Naive thymus-derived CD8-positive, alpha-beta T cell (primary cell): ENCODE results near the gene COLGALT1. TPM values are rescaled to one million over a fixed set of nuclear protein-coding genes. Genes with fewer than 3 reads are reported as not detected.
"Not testable (repeated sequence)": the region's sequence is repeated elsewhere in the genome, so short reads cannot be mapped to it uniquely, and the experiment has no call there.

Source experiments
- ATAC-seq, 2 donors: fragments of 150-1000 bp; cut with Tn5 transposase in 1 of 2; sonication (Bioruptor Pico), chemical (Tn5 transposase) in 1 of 2; 1 replicate in 1 of 2; 2 replicates in 1 of 2; pipeline ENCODE4 v1.10.0; 2021; ENCODE audit warnings: mild to moderate bottlenecking in 2 of 2, moderate library complexity in 2 of 2
- POLR2A ChIA-PET: fragments of 350-600 bp; sonication (Branson Sonifier 250); formaldehyde crosslinking; loops from one replicate; lab custom pipeline; 2021; ENCODE audit warnings: antibody characterized with exemption; lab: Charles Lee
- DNase-seq, 10 donors: peaks; one replicate each; pipeline versions ENCODE4 v3.0.0 to v3.0.0-alpha.2; 2020 to 2022
- H3K27ac Mint-ChIP-seq, 10 donors: one replicate each; pipeline ENCODE4 v1.8.0; 2020 to 2022; ENCODE audit warnings: mild to moderate bottlenecking in 10 of 10, mixed read lengths in 10 of 10, moderate library complexity in 4 of 10, inconsistent platforms in 1 of 10
- H3K27me3 Mint-ChIP-seq, 5 donors: one replicate each; pipeline ENCODE4 v1.8.0; 2021 to 2022; ENCODE audit warnings: mixed read lengths in 5 of 5
- H3K36me3 Mint-ChIP-seq, 3 donors: one replicate each; pipeline ENCODE4 v1.8.0; 2020 to 2022; ENCODE audit warnings: mixed read lengths in 3 of 3, mild to moderate bottlenecking in 2 of 3, inconsistent platforms in 1 of 3
- H3K4me1 Mint-ChIP-seq, 4 donors: one replicate each; pipeline ENCODE4 v1.8.0; 2021 to 2022; ENCODE audit warnings: mixed read lengths in 4 of 4
- H3K4me3 Mint-ChIP-seq, 10 donors: one replicate each; pipeline ENCODE4 v1.8.0; 2020 to 2022; ENCODE audit warnings: mild to moderate bottlenecking in 10 of 10, mixed read lengths in 10 of 10, moderate library complexity in 6 of 10, inconsistent platforms in 1 of 10
- H3K9me3 Mint-ChIP-seq, 9 donors: one replicate each; pipeline ENCODE4 v1.8.0; 2020 to 2022; ENCODE audit warnings: mixed read lengths in 9 of 9, mild to moderate bottlenecking in 3 of 9, inconsistent platforms in 1 of 9, moderate library complexity in 1 of 9
- polyA plus RNA-seq, 3 donors: library from polyadenylated mRNA; unstranded; fragments of 300-500 nt; fragmentation: Illumina TruSeq; gene quantifications; one replicate each; pipeline ENCODE4 v1.2.3, GENCODE V29; 2021
- total RNA-seq, 8 experiments: library from RNA in 2 of 8; stranded (reverse) in 2 of 8; gene quantifications; one replicate each; pipeline ENCODE4 v1.2.3 and lab custom pipeline; 2021 to 2026

The COLGALT1 gene
- total and polyA plus RNA-seq, 5 experiments from 2014 or later = 15.6 to 64.6 (median 25.8) TPM

DNA sequence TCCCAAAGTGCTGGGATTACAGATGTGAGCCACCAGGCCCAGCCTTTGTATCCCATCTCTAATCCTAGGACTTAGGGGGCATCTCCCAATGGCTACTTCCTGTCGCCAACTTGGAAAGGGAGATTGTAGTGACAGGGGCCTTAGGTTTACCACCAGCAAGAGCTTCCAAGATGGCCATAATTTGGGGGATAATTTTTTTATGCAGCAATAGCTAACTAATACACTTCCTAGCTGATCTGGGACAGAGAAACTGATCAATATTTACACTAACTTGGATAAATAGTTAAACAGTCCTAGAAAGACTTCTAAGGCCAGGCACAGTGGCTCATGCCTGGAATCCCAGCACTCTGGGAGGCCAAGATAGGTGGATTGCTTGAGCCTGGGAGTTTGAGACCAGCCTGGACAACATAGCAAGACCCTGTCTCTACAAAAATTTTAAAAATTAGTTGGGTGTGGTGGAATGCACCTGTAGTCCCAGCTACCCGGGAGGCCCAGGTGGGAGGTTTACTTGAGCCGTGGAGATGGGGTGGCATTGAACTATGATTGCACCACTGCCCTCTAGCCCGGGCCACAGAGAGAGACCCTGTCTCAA, 5.3 kb upstream of the COLGALT1 start:
- POLR2A ChIA-PET = interaction anchor here (1.7 kb wide), 1 partner anchor 38 kb away, joined by 6 read pairs; no protein-coding TSS in a partner anchor
- Mint-ChIP-seq H3K36me3 (no peaks in the 10 kb centered on the region), H3K4me3 (no peak overlapping the region), H3K9me3 (no peaks in the 10 kb centered on the region), H3K27ac (no peak overlapping the region), H3K27me3 (no peaks in the 10 kb centered on the region), H3K4me1 (peaks cover 0 to 4% (median 3%) of the 10 kb centered on the region in 4 donors)
- no peak for DNase-seq
- ATAC-seq = no peak

DNA sequence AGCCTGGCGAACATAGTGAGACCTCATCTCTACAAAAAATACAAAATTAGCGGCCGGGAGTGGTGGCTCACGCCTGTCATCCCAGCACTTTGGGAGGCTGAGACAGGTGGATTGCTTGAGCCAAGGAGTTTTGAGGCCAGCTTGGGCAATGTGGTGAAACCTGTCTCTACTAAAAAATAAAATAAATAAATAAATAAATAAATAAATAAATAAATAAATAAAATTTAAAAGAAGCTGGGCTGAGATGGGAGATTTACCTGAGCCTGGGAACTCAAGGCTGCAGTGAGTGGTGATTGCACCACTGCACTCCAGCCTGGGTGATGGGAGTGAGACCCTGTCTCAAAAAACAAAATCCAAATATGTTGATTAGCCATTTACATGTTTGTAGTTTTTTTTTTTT, 2.7 kb upstream of the COLGALT1 start:
- peaks cover 0 to 19% (median 14%) of the 10 kb centered on the region in 4 donors for H3K4me1 Mint-ChIP-seq
- not testable (repeated sequence) for H3K27me3 Mint-ChIP-seq, H3K4me3 Mint-ChIP-seq, DNase-seq, H3K36me3 Mint-ChIP-seq, H3K27ac Mint-ChIP-seq, H3K9me3 Mint-ChIP-seq, ATAC-seq
- POLR2A ChIA-PET = interaction anchor here (0.7 to 1.0 kb wide), 4 partner anchors 11 to 55 kb away, joined by 3 to 6 read pairs (median 3); partner anchors contain the start of gene PGLS

DNA sequence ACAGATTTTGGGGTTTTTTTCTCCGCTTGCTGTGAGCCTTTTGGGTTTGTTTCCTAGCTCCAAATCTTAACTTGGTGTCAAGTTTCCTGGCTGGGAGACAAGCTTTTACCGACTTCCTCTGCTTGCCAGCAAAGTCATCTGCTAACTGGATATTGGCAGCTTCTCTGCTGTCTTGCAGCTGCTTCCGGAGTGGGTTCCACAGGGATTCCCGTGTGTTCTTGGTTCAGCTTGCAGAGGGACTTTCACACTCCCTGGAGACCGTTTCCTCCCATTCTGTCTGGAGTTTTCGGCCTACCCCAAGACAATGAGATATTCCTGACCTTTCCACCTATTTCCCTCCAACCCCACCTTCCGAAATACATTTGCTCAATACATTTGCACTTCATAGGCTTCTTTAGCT, 2.2 kb upstream of the COLGALT1 start:
- Mint-ChIP-seq H3K36me3 (peaks cover 0 to 4% (median 0%) of the 10 kb centered on the region in 3 donors), H3K9me3 (no peaks in the 10 kb centered on the region), H3K4me3 (no peak overlapping the region), H3K4me1 (peaks cover 0 to 19% (median 14%) of the 10 kb centered on the region in 4 donors), H3K27me3 (no peaks in the 10 kb centered on the region), H3K27ac (peak overlapping the region in 1 of 10 donors; percentile 32)
- ATAC-seq = no peak
- DNase-seq = no peak
- POLR2A ChIA-PET = interaction anchor here (0.7 to 1.0 kb wide), 3 partner anchors 11 to 42 kb away, joined by 3 to 6 read pairs (median 3); partner anchors contain the start of gene PGLS

DNA sequence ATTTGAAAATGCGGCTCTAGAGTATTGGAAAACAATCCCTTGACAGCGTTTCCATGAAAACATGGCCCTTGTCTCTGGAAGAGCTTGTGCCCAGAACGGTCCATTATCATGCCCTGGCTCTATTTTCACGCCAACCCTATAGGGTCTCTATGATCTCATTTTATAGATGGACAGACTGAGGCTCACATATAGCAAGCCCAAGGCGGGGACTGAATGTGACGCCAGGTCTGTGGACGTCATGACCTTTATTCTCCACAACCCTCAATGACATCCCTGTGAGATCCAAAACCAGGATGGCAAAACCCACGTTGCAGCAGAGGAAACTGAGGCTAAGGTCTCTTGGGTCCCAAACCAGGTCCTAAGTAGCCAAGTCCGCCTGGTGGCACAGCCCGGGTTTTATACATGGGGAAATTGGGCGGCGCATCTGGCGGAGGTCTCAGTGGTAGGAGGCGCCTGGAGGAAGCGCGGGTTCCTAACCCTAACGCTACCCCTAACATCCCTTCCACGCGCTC, 425 bp upstream of the COLGALT1 start:
- Mint-ChIP-seq H3K27me3 (no peaks in the 10 kb centered on the region), H3K9me3 (no peaks in the 10 kb centered on the region), H3K36me3 (peaks cover 0 to 16% (median 7%) of the 10 kb centered on the region in 3 donors), H3K4me3 (peak overlapping the region; percentile 72 to 84 (median 80)), H3K4me1 (peaks cover 3 to 25% (median 18%) of the 10 kb centered on the region in 4 donors), H3K27ac (peak overlapping the region in 6 of 10 donors; percentile 39 to 81 (median 68))
- POLR2A ChIA-PET = interaction anchor here (0.6 to 1.5 kb wide), 5 partner anchors 9 to 58 kb away, joined by 3 to 6 read pairs (median 3); no protein-coding TSS in a partner anchor
- ATAC-seq (no peak), DNase-seq (peak in 1 of 10 donors; percentile 9)

DNA sequence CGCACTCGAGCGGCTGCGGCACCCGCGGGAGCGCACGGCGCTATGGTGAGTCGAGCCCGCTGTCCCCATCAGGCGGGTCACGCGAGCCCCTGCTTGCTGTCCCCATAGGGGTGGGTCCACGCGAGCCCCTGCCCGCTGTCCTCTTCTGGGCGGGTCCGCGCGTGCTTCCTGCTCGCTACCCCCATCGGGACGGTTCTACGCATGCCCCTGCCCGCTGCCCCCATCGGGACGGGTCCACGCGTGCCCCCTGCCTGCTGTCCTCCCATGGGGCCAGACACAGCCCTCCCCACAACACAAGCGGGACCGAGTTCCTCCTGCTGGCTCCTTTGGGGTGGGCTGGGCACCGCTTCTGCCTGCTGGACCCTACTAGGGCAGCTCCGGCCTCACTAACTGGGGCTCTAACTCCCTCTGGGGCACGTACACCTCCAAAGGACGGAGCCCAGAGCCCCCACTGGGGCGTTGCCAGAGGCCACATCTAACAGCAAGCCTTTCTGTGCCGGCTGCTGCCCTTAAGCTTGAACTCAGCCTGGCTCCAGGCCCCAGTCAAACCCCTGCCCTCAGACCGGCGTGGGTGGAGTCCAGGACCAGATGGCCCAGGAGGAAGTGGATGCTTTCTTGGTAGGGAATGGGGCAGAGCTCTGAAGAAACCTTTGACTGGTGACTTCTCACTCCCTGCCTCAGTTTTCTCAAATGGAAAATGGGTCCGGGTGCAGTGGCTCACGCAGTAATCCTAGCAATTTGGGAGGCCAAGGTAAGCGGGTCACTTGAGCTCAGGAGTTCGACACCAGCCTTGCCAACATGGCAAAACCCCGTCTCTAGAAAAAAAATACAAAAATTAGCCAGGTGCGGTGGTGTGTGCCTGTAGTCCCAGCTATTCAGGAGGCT, 722 bp downstream of the COLGALT1 start:
- ATAC-seq = peak; percentile 13 to 51
- POLR2A ChIA-PET = interaction anchor here (0.6 to 2.3 kb wide), 5 partner anchors 33 to 297 kb away, joined by 3 to 12 read pairs (median 6); partner anchors contain the start of gene PGLS
- peaks cover 0 to 25% (median 10%) of the 10 kb centered on the region in 3 donors for H3K36me3 Mint-ChIP-seq
- peak overlapping the region; percentile 76 to 88 (median 82) for H3K4me3 Mint-ChIP-seq
- no peaks in the 10 kb centered on the region for H3K27me3 Mint-ChIP-seq
- peak in 2 of 10 donors; percentile 21 to 69 for DNase-seq
- H3K4me1 Mint-ChIP-seq = peaks cover 7 to 30% (median 19%) of the 10 kb centered on the region in 4 donors
- no peaks in the 10 kb centered on the region for H3K9me3 Mint-ChIP-seq
- peak overlapping the region in 7 of 10 donors; percentile 3 to 72 (median 55) for H3K27ac Mint-ChIP-seq

DNA sequence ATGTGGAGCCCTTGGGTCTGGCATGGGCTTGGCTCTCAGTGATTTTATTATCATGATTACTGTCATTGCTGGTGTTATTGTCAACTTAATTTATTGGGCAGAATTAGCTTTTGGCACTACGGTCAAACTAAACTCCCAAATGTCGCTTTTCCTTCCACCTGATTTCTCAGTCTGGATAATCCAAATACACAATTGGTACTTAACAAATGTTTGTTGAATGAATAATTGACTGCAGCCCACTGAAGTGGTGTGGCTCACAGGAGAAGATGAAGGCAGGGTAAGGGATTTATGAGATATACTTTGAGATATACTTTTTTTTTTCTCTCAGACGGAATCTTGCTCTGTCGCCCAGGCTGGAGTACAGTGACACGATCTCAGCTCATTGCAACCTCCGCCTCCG, 1.5 kb downstream of the COLGALT1 start:
- peaks cover 0 to 31% (median 10%) of the 10 kb centered on the region in 3 donors for H3K36me3 Mint-ChIP-seq
- H3K27me3 Mint-ChIP-seq = no peaks in the 10 kb centered on the region
- no peaks in the 10 kb centered on the region for H3K9me3 Mint-ChIP-seq
- H3K4me3 Mint-ChIP-seq = peak overlapping the region; percentile 62 to 88 (median 82)
- DNase-seq (no peak), ATAC-seq (no peak)
- H3K4me1 Mint-ChIP-seq = peaks cover 7 to 32% (median 20%) of the 10 kb centered on the region in 4 donors
- POLR2A ChIA-PET = interaction anchor here (1.3 to 2.3 kb wide), 3 partner anchors 34 to 56 kb away, joined by 3 to 12 read pairs (median 6); partner anchors contain the start of gene PGLS
- peak overlapping the region in 2 of 10 donors; percentile 51 to 55 for H3K27ac Mint-ChIP-seq

DNA sequence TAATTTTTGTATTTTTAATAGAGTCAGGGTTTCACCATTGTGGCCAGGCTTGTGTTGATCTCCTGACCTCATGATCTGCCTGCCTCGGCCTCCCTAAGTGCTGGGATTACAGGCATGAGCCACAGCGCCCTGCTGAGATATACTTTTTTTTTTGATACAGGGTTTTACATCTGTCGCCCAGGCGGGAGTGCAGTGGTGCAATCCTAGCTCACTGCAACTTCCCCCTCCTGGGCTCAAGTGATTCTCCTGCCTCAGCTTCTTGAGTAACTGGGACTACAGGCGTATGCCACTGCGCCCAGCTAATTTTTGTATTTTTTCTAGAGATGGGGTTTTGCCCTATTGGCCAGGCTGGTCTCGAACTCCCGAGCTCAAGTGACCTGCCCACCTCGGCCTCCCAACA, 2.0 kb downstream of the COLGALT1 start:
- no peak for ATAC-seq
- Mint-ChIP-seq H3K4me1 (peaks cover 7 to 32% (median 21%) of the 10 kb centered on the region in 4 donors), H3K9me3 (no peaks in the 10 kb centered on the region), H3K4me3 (peak overlapping the region in 9 of 10 donors; percentile 62 to 88 (median 81)), H3K27me3 (no peaks in the 10 kb centered on the region), H3K36me3 (peaks cover 0 to 36% (median 10%) of the 10 kb centered on the region in 3 donors), H3K27ac (peak overlapping the region in 1 of 10 donors; percentile 55)
- no peak for DNase-seq
- POLR2A ChIA-PET = interaction anchor here (1.3 to 2.3 kb wide), 2 partner anchors 34 to 57 kb away, joined by 3 to 6 read pairs; no protein-coding TSS in a partner anchor

DNA sequence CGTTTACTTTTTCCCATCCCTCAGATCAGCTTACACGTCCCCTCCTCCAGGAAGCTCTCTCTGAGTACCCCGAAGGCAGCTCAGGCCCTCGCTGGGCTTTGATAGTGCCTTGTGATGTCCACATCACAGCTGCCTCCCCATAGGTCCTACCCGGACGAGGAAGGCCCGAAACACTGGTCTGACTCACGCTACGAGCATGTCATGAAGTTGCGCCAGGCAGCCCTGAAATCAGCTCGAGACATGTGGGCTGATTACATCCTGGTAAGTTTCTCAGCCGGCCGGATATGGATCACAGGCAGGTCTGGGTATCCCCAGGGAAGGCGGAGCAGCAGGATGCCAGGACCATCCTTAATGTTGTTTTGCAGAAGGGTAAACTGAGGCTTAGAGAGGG, 4.8 kb downstream of the COLGALT1 start:
- Mint-ChIP-seq H3K4me3 (peak overlapping the region in 4 of 10 donors; percentile 17 to 81 (median 20)), H3K27ac (peak overlapping the region in 7 of 10 donors; percentile 47 to 90 (median 61)), H3K36me3 (peaks cover 0 to 54% (median 12%) of the 10 kb centered on the region in 3 donors), H3K4me1 (peaks cover 10 to 32% (median 19%) of the 10 kb centered on the region in 4 donors), H3K27me3 (no peaks in the 10 kb centered on the region), H3K9me3 (no peaks in the 10 kb centered on the region)
- DNase-seq (no peak), ATAC-seq (no peak)
- POLR2A ChIA-PET = interaction anchor here (0.6 to 1.2 kb wide), 2 partner anchors 64 to 349 kb away, joined by 3 to 4 read pairs; no protein-coding TSS in a partner anchor

DNA sequence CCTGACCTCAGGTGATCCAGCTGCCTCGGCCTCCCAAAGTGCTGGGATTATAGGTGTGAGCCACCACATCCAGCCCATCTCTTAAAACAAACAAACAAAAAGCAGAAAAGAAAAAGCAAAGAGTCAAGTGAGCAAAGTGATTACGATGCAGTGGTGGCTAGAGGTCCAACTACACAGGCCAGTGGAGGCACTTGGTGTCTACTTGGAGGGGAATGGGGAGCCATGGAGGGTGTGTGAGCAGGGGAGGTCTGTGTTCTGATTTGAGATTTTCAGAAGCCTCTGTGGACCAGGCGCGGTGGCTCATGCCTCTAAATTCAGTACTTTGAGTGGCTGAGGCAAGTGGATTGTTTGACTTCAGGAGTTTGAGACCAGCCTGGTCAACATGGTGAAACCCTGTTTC, 6.6 kb downstream of the COLGALT1 start:
- Mint-ChIP-seq H3K36me3 (peaks cover 0 to 72% (median 12%) of the 10 kb centered on the region in 3 donors), H3K4me3 (no peak overlapping the region), H3K9me3 (no peaks in the 10 kb centered on the region), H3K27ac (peak overlapping the region in 4 of 10 donors; percentile 21 to 61 (median 36)), H3K27me3 (no peaks in the 10 kb centered on the region), H3K4me1 (peaks cover 3 to 22% (median 14%) of the 10 kb centered on the region in 4 donors)
- ATAC-seq (no peak), DNase-seq (no peak)
- POLR2A ChIA-PET = no interaction called here

DNA sequence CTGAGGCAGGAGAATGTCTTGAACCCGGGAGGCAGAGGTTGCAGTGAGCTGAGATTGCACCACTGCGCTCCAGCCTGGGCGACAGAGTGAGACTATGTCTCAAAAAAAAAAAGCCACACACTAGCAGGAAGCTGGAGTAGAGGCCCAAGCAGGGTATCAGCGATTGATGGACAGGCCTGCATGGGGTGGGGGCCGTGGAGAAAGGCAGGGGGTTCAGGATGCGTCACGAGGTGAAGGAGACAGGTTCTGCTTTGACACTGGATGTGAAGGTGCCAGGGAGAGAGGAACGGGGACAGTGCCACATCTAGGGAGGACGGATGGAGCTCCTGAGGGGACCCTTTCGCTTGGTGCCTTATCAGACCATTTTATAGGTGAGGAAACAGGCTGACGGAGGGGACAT, 7.1 kb downstream of the COLGALT1 start:
- Mint-ChIP-seq H3K9me3 (no peaks in the 10 kb centered on the region), H3K36me3 (peaks cover 0 to 76% (median 14%) of the 10 kb centered on the region in 3 donors), H3K4me3 (no peak overlapping the region), H3K4me1 (peaks cover 0 to 19% (median 12%) of the 10 kb centered on the region in 4 donors), H3K27ac (peak overlapping the region in 5 of 10 donors; percentile 24 to 73 (median 65)), H3K27me3 (no peaks in the 10 kb centered on the region)
- DNase-seq = no peak
- POLR2A ChIA-PET = no interaction called here
- no peak for ATAC-seq

DNA sequence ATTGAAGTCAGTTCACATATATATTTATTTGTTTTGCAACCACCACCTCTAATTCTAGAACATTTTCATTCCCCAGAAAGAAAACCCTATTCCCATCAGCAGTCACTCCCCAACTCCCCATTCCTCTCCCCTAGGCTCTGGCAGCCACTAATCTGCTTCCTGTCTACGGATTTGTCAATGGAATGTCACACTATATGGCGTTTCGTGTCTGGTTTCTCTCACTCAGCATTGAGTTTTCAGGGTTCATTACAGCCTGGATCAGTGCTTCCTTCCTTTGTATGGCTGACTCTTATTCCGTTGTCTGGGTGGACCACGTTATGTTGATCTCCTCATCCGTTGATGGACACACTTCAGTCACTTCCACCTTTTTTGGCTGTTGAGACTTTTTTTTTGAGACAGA, 9.3 kb downstream of the COLGALT1 start:
- Mint-ChIP-seq H3K27ac (peak overlapping the region in 1 of 10 donors; percentile 47), H3K4me1 (peaks cover 0 to 13% (median 8%) of the 10 kb centered on the region in 4 donors), H3K9me3 (no peaks in the 10 kb centered on the region), H3K27me3 (no peaks in the 10 kb centered on the region), H3K4me3 (no peak overlapping the region), H3K36me3 (peaks cover 0 to 83% (median 17%) of the 10 kb centered on the region in 3 donors)
- POLR2A ChIA-PET = no interaction called here
- ATAC-seq (no peak), DNase-seq (no peak)

DNA sequence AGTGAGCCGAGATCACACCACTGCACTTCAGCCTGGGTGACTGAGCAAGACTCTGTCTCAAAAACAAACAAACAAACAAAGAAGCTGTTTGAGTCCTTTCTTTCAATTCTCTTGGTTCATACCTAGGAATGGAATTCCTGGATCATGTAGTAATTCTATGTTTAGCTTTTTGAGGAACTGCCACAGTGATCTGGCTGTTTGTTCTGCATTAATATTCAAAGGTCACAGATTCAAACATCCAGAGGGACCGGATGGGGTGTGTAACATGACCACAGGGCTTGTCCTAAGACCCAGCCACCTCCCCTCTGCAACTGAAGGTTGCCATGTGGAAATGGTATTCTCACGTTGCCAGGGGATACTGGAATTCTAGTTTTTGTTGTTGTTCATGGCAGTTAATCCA, 10.2 kb downstream of the COLGALT1 start:
- Mint-ChIP-seq H3K4me1 (peaks cover 0 to 8% (median 3%) of the 10 kb centered on the region in 4 donors), H3K36me3 (peaks cover 0 to 80% (median 12%) of the 10 kb centered on the region in 3 donors), H3K27me3 (no peaks in the 10 kb centered on the region), H3K4me3 (no peak overlapping the region), H3K9me3 (no peaks in the 10 kb centered on the region), H3K27ac (no peak overlapping the region)
- POLR2A ChIA-PET = no interaction called here
- ATAC-seq = no peak
- no peak for DNase-seq
